Mesenchymal stem cell (in vitro differentiated cells and primary cell): ENCODE data around the gene ADARB2.

Experiments used
- DNase-seq: peaks from one replicate; pipeline ENCODE4 v3.0.0-alpha.2; 2013
- H2AFZ ChIP-seq: one replicate; pipeline ENCODE4 v1.6.1; 2013; ENCODE audit warnings: low read depth, mild to moderate bottlenecking, control low read depth, inconsistent platforms, low read length, moderate library complexity
- H2AK5ac ChIP-seq: 2 replicates; pipeline ENCODE4 v1.6.1; 2013; ENCODE audit warnings: low read length, moderate library complexity, mild to moderate bottlenecking, inconsistent platforms; ENCODE audit not compliant: severe bottlenecking
- H2BK120ac ChIP-seq: one replicate; pipeline ENCODE4 v1.6.1; 2013; ENCODE audit warnings: low read depth, mild to moderate bottlenecking, inconsistent platforms, low read length, moderate library complexity
- H2BK12ac ChIP-seq, 2 experiments: one replicate each; pipeline ENCODE4 v1.6.1; 2013; ENCODE audit warnings: inconsistent platforms in 2 of 2, low read length in 2 of 2, mild to moderate bottlenecking in 2 of 2, moderate library complexity in 2 of 2, control low read depth in 1 of 2
- H2BK15ac ChIP-seq: one replicate; pipeline ENCODE4 v1.6.1; 2013; ENCODE audit warnings: mild to moderate bottlenecking, low read depth, inconsistent platforms; ENCODE audit not compliant: poor library complexity, severe bottlenecking
- H2BK5ac ChIP-seq: 2 replicates; pipeline ENCODE4 v1.6.1; 2013; ENCODE audit warnings: low read depth, mild to moderate bottlenecking, low read length, control low read depth, inconsistent platforms; ENCODE audit not compliant: poor library complexity, severe bottlenecking
- H3K14ac ChIP-seq, 2 experiments: one replicate each; pipeline ENCODE4 v1.6.1; 2013; ENCODE audit warnings: inconsistent platforms in 2 of 2, low read length in 2 of 2, control low read depth in 1 of 2, mild to moderate bottlenecking in 1 of 2, moderate library complexity in 1 of 2
- H3K18ac ChIP-seq, 2 experiments: one replicate each; pipeline ENCODE4 v1.6.1; 2013; ENCODE audit warnings: inconsistent platforms in 2 of 2, low read length in 2 of 2, control low read depth in 1 of 2, low read depth in 1 of 2, mild to moderate bottlenecking in 1 of 2
- H3K23ac ChIP-seq, 2 experiments: one replicate each; pipeline ENCODE4 v1.6.1; 2013; ENCODE audit warnings: inconsistent platforms in 2 of 2, low read length in 2 of 2, mild to moderate bottlenecking in 2 of 2, moderate library complexity in 2 of 2, control low read depth in 1 of 2
- H3K27ac ChIP-seq: 2 replicates; pipeline ENCODE4 v1.5.1; 2013; ENCODE audit warnings: mild to moderate bottlenecking, moderate library complexity, low read length, control low read depth, inconsistent platforms; ENCODE audit not compliant: poor library complexity, severe bottlenecking
- H3K27me3 ChIP-seq, 2 experiments: 2 replicates each; pipeline versions ENCODE4 v1.6.1 to v1.7.0; 2013; ENCODE audit warnings: low read length in 2 of 2, mild to moderate bottlenecking in 2 of 2, moderate library complexity in 2 of 2, control low read depth in 1 of 2, inconsistent platforms in 1 of 2; ENCODE audit not compliant: control insufficient read depth in 1 of 2, insufficient read depth in 1 of 2
- H3K36me3 ChIP-seq, 2 experiments: 2 replicates each; pipeline versions ENCODE4 v1.6.1 to v1.7.0; 2013; ENCODE audit warnings: low read length in 2 of 2, control low read depth in 1 of 2, inconsistent platforms in 1 of 2, low read depth in 1 of 2, mild to moderate bottlenecking in 1 of 2; ENCODE audit not compliant: insufficient read depth in 2 of 2, control insufficient read depth in 1 of 2
- H3K4ac ChIP-seq, 2 experiments: one replicate each; pipeline ENCODE4 v1.6.1; 2013; ENCODE audit warnings: inconsistent platforms in 2 of 2, low read length in 2 of 2, mild to moderate bottlenecking in 2 of 2, moderate library complexity in 2 of 2, control low read depth in 1 of 2, low read depth in 1 of 2
- H3K4me1 ChIP-seq: 2 replicates; pipeline ENCODE4 v1.6.1; 2013; ENCODE audit warnings: low read depth, low read length, control low read depth; ENCODE audit not compliant: control insufficient read depth, insufficient read depth
- H3K4me2 ChIP-seq: 2 replicates; pipeline ENCODE4 v1.6.1; 2013; ENCODE audit warnings: low read length, mild to moderate bottlenecking, inconsistent platforms; ENCODE audit not compliant: poor library complexity, severe bottlenecking
- H3K4me3 ChIP-seq, 2 experiments: 2 replicates each; pipeline versions ENCODE4 v1.5.1 to v1.7.0; 2013; ENCODE audit warnings: low read length in 2 of 2, mild to moderate bottlenecking in 2 of 2, control low read depth in 1 of 2, low read depth in 1 of 2; ENCODE audit not compliant: insufficient read depth in 1 of 2
- H3K79me1 ChIP-seq: replicated peaks from 2 replicates; pipeline ENCODE4 v1.6.1; 2013; ENCODE audit warnings: mild to moderate bottlenecking, control low read depth, low read length, inconsistent platforms; ENCODE audit not compliant: poor library complexity, severe bottlenecking
- H3K9ac ChIP-seq: 2 replicates; pipeline ENCODE4 v1.7.0; 2013; ENCODE audit warnings: mild to moderate bottlenecking, low read length, moderate library complexity
- H3K9me3 ChIP-seq: 2 replicates; pipeline ENCODE4 v1.7.0; 2013; ENCODE audit warnings: mild to moderate bottlenecking, low read length; ENCODE audit not compliant: control insufficient read depth
- H4K8ac ChIP-seq: one replicate; pipeline ENCODE4 v1.6.1; 2013; ENCODE audit warnings: inconsistent platforms, mild to moderate bottlenecking, low read length, moderate library complexity
- H4K91ac ChIP-seq: one replicate; pipeline ENCODE4 v1.6.1; 2013; ENCODE audit warnings: mild to moderate bottlenecking, low read length, inconsistent platforms
- WGBS: methylation state at CpG from one replicate; pipeline ENCODE4 v1.1.7; 2013; ENCODE audit warnings: mixed read lengths; 5-methylcytosine and 5-hydroxymethylcytosine counted together

ADARB2 gene

DNA sequence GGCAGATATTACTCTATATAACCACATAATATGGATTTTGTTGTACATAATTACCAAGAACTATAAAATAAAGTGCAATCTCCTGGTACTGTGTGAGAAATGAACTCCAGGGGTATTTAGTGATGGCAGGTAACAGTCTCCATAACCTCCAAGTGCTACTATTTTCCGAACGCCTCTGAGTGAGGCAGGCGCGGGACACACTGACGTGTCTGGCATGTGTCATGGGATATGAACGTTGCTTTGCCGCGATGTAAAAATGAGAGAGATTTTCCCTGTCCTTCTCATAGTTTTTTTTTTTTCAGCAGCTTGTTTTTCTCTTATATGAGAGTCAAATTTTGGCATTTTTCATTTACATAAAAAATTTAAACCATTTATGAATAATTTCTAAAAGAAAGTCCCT, 3.6 kb downstream of the ADARB2 start:
- no peak overlapping the region for H2AFZ ChIP-seq
- H3K9ac ChIP-seq = no peak overlapping the region
- no peak overlapping the region for H3K18ac ChIP-seq
- H2AK5ac ChIP-seq = no peak overlapping the region
- no peaks in the 10 kb centered on the region for H3K36me3 ChIP-seq
- H3K4me2 ChIP-seq = no peak overlapping the region
- H3K79me1 ChIP-seq = no peaks in the 10 kb centered on the region
- H3K4me1 ChIP-seq = peaks cover 12% of the 10 kb centered on the region
- DNase-seq = no peak
- no peak overlapping the region for H3K27ac ChIP-seq
- H2BK15ac ChIP-seq = no peak overlapping the region
- H3K4me3 ChIP-seq = no peak overlapping the region
- H4K8ac ChIP-seq = no peak overlapping the region
- no peak overlapping the region for H2BK12ac ChIP-seq
- H2BK120ac ChIP-seq = no peak overlapping the region
- H3K14ac ChIP-seq = no peak overlapping the region
- 91% methylated on average over 6 of the region's 8 CpGs for WGBS
- H4K91ac ChIP-seq = no peak overlapping the region
- no peak overlapping the region for H3K4ac ChIP-seq
- H2BK5ac ChIP-seq = no peak overlapping the region
- no peaks in the 10 kb centered on the region for H3K9me3 ChIP-seq
- H3K23ac ChIP-seq = no peak overlapping the region
- peaks cover 18 to 22% of the 10 kb centered on the region in 2 experiments for H3K27me3 ChIP-seq

DNA sequence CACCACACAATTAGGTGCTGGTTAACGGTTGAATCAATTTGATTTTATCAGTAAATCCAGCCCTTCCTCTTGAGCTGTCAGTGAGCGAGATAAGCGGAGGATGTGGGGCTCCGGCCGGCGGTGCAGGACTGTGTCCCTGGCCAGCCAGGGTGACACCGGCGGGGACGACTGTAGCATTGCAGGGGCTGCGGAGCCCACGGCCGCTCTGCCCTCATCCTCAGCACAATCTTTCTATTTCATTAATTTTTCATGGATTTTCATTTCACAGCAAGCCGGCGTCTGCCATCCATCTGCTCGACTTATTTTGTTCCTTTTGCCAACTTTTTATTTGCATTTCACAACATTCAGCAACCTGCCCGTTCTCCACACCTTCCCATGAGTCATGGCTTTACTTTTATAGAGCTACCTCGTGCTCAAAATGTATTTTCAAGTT, 4.7 kb downstream of the ADARB2 start:
- no peak overlapping the region for H2BK12ac ChIP-seq
- peaks cover 16 to 17% of the 10 kb centered on the region in 2 experiments for H3K27me3 ChIP-seq
- H3K18ac ChIP-seq = no peak overlapping the region
- no peak overlapping the region for H3K4me2 ChIP-seq
- H2AK5ac ChIP-seq = no peak overlapping the region
- no peaks in the 10 kb centered on the region for H3K79me1 ChIP-seq
- no peak overlapping the region for H3K9ac ChIP-seq
- H3K27ac ChIP-seq = no peak overlapping the region
- no peaks in the 10 kb centered on the region for H3K9me3 ChIP-seq
- no peak overlapping the region for H4K91ac ChIP-seq
- H3K4me3 ChIP-seq = no peak overlapping the region
- no peak overlapping the region for H2BK120ac ChIP-seq
- H3K4me1 ChIP-seq = peaks cover 11% of the 10 kb centered on the region
- H4K8ac ChIP-seq = no peak overlapping the region
- no peak overlapping the region for H2AFZ ChIP-seq
- DNase-seq = no peak
- WGBS = 66% methylated on average over 17 of the region's 17 CpGs
- no peaks in the 10 kb centered on the region for H3K36me3 ChIP-seq
- H3K23ac ChIP-seq = no peak overlapping the region
- H3K14ac ChIP-seq = no peak overlapping the region
- no peak overlapping the region for H2BK5ac ChIP-seq
- H3K4ac ChIP-seq = no peak overlapping the region
- H2BK15ac ChIP-seq = no peak overlapping the region

DNA sequence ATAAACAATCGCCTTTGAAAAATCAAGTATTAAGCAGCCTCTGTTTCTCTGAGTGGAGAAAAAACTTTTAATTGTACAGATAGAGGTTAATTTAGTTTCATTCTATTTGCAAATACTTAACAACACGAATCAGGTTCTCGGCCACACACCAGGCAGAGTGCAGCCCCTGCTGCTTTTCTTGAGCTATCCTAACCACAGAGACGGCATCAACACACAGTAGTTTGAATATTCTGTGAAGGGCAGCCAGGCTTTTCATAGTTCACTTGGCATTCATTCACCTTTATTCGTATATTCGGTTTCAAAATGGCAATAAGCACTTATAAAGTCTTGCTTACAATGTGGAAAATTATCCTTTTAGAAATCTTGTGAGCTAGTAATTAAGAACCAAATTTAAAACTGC, 5.7 kb downstream of the ADARB2 start:
- Histone ChIP-seq H3K23ac (no peak overlapping the region), H2BK120ac (no peak overlapping the region), H3K4me3 (no peak overlapping the region), H3K79me1 (no peaks in the 10 kb centered on the region), H4K91ac (no peak overlapping the region), H3K14ac (no peak overlapping the region), H2AK5ac (no peak overlapping the region), H3K4me2 (no peak overlapping the region), H2BK15ac (no peak overlapping the region), H3K9me3 (no peaks in the 10 kb centered on the region), H3K27me3 (peaks cover 12 to 14% of the 10 kb centered on the region in 2 experiments), H2AFZ (no peak overlapping the region), H4K8ac (no peak overlapping the region), H3K18ac (no peak overlapping the region), H3K9ac (no peak overlapping the region), H2BK5ac (no peak overlapping the region), H3K27ac (no peak overlapping the region), H2BK12ac (no peak overlapping the region), H3K4me1 (peaks cover 3% of the 10 kb centered on the region), H3K4ac (no peak overlapping the region), H3K36me3 (no peaks in the 10 kb centered on the region)
- 81% methylated on average over 3 of the region's 6 CpGs for WGBS
- DNase-seq = no peak

DNA sequence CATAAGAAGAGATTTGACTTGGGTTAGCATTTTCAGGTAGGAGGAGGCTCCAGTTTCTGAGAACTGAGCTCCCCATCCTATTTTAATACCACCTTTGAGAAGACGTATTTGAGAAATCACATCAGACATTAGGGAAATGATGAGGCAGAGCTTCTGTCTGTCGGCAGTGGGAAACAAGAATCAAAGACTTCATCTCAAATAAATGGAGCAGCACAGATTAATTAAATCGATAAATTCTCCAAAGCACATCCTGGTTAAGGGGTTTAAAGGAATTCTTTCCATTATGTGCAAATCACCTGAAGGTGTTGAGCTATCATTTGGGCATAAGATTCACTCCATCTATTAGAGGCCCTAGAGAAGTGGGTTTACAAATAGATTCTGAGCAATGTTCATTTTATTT, 7.6 kb downstream of the ADARB2 start:
- no peak overlapping the region for H3K27ac ChIP-seq
- H3K14ac ChIP-seq = no peak overlapping the region
- no peak overlapping the region for H3K4me3 ChIP-seq
- H4K91ac ChIP-seq = no peak overlapping the region
- DNase-seq = no peak
- no peak overlapping the region for H3K4ac ChIP-seq
- no peak overlapping the region for H2AFZ ChIP-seq
- H3K79me1 ChIP-seq = no peaks in the 10 kb centered on the region
- no peak overlapping the region for H2BK15ac ChIP-seq
- H2BK12ac ChIP-seq = no peak overlapping the region
- no peak overlapping the region for H2AK5ac ChIP-seq
- H2BK120ac ChIP-seq = no peak overlapping the region
- no peaks in the 10 kb centered on the region for H3K9me3 ChIP-seq
- H3K9ac ChIP-seq = no peak overlapping the region
- H3K36me3 ChIP-seq = no peaks in the 10 kb centered on the region
- no peaks in the 10 kb centered on the region for H3K4me1 ChIP-seq
- H3K23ac ChIP-seq = no peak overlapping the region
- no peak overlapping the region for H2BK5ac ChIP-seq
- 83% methylated on average over 1 of the region's 3 CpGs for WGBS
- no peaks in the 10 kb centered on the region for H3K27me3 ChIP-seq
- H4K8ac ChIP-seq = no peak overlapping the region
- H3K18ac ChIP-seq = no peak overlapping the region
- H3K4me2 ChIP-seq = no peak overlapping the region
